Measurements from ENCODE around the gene DCUN1D2. TPM values are rescaled to one million over a fixed set of nuclear protein-coding genes. Genes with fewer than 3 reads are reported as not detected.

The DCUN1D2 gene
- total RNA-seq, 1 experiment from 2014 or later = 38.6 TPM

GRCh38 chr13:113427562-113428468, 62.7 kb downstream of the DCUN1D2 start:
- no peak for TF ChIP-seq CTCF (conservative IDR thresholded peaks at IDR 0.05; ENCODE audit: low read depth, low read length)
- TF ChIP-seq EZH2 (IDR thresholded peaks at IDR 0.05; ENCODE audit: borderline replicate concordance, low read depth, low read length, poor library complexity, severe bottlenecking) = no peak
- no peaks in the 10 kb centered on the region for H3K27me3 ChIP-seq (replicated peaks; ENCODE audit: insufficient read depth, low read depth, low read length, poor library complexity)
- DNase-seq (ENCODE audit: low spot score) = no peak
- H3K27ac ChIP-seq (ENCODE audit: low read depth, low read length, poor library complexity, severe bottlenecking) = no peak overlapping the region
- no peaks in the 10 kb centered on the region for H3K4me1 ChIP-seq (ENCODE audit: insufficient read depth, low read length, poor library complexity, severe bottlenecking)
- no TSS peak for BruUV-seq (replicated peaks)
- intact Hi-C loops (cut with micrococcal nuclease; ENCODE audit: unreplicated experiment) = no loop called here
- no peaks in the 10 kb centered on the region for H3K9me3 ChIP-seq (ENCODE audit: low read depth, low read length, poor library complexity, severe bottlenecking)
- H3K36me3 ChIP-seq (ENCODE audit: insufficient read depth, low read length, poor library complexity, severe bottlenecking) = no peaks in the 10 kb centered on the region
- no peak overlapping the region for H3K4me3 ChIP-seq (ENCODE audit: low read depth, low read length, poor library complexity, severe bottlenecking)
- CTCF ChIA-PET = no interaction called here
- POLR2A ChIA-PET (ENCODE audit: low non-redundant PET) = no interaction called here

GRCh38 chr13:113426591-113426986, 63.9 kb downstream of the DCUN1D2 start:
- CTCF ChIA-PET = no interaction called here
- Histone ChIP-seq H3K4me3 (ENCODE audit: low read depth, low read length, poor library complexity, severe bottlenecking) (no peak overlapping the region), H3K9me3 (ENCODE audit: low read depth, low read length, poor library complexity, severe bottlenecking) (no peaks in the 10 kb centered on the region), H3K4me1 (ENCODE audit: insufficient read depth, low read length, poor library complexity, severe bottlenecking) (no peaks in the 10 kb centered on the region), H3K36me3 (ENCODE audit: insufficient read depth, low read length, poor library complexity, severe bottlenecking) (no peaks in the 10 kb centered on the region), H3K27ac (ENCODE audit: low read depth, low read length, poor library complexity, severe bottlenecking) (no peak overlapping the region), H3K27me3 (replicated peaks; ENCODE audit: insufficient read depth, low read depth, low read length, poor library complexity) (no peaks in the 10 kb centered on the region)
- no peak for TF ChIP-seq CTCF (conservative IDR thresholded peaks at IDR 0.05; ENCODE audit: low read depth, low read length)
- TF ChIP-seq EZH2 (IDR thresholded peaks at IDR 0.05; ENCODE audit: borderline replicate concordance, low read depth, low read length, poor library complexity, severe bottlenecking) = no peak
- no TSS peak for BruUV-seq (replicated peaks)
- intact Hi-C loops (cut with micrococcal nuclease; ENCODE audit: unreplicated experiment) = no loop called here
- POLR2A ChIA-PET (ENCODE audit: low non-redundant PET) = no interaction called here
- no peak for DNase-seq (ENCODE audit: low spot score)

- H3K4me1 ChIP-seq (ENCODE audit: insufficient read depth, low read length, poor library complexity, severe bottlenecking) = no peaks in the 10 kb centered on the region
- CTCF ChIA-PET = no interaction called here
- H3K27me3 ChIP-seq (replicated peaks; ENCODE audit: insufficient read depth, low read depth, low read length, poor library complexity) = no peaks in the 10 kb centered on the region
These were observed 64.4 kb downstream of the DCUN1D2 start for GRCh38 chr13:113425941-113426590.

More at GRCh38 chr13:113425941-113426590, 64.4 kb downstream of the DCUN1D2 start:
- no peaks in the 10 kb centered on the region for H3K9me3 ChIP-seq (ENCODE audit: low read depth, low read length, poor library complexity, severe bottlenecking)
- TF ChIP-seq CTCF (conservative IDR thresholded peaks at IDR 0.05; ENCODE audit: low read depth, low read length) (no peak), EZH2 (IDR thresholded peaks at IDR 0.05; ENCODE audit: borderline replicate concordance, low read depth, low read length, poor library complexity, severe bottlenecking) (no peak)
- POLR2A ChIA-PET (ENCODE audit: low non-redundant PET) = no interaction called here
- H3K27ac ChIP-seq (ENCODE audit: low read depth, low read length, poor library complexity, severe bottlenecking) = no peak overlapping the region
- DNase-seq (ENCODE audit: low spot score) = no peak
- H3K36me3 ChIP-seq (ENCODE audit: insufficient read depth, low read length, poor library complexity, severe bottlenecking) = no peaks in the 10 kb centered on the region
- no peak overlapping the region for H3K4me3 ChIP-seq (ENCODE audit: low read depth, low read length, poor library complexity, severe bottlenecking)
- intact Hi-C loops (cut with micrococcal nuclease; ENCODE audit: unreplicated experiment) = no loop called here
- no TSS peak for BruUV-seq (replicated peaks)
